Uterus (tissue), 2 donors: Measurements from ENCODE around the gene EXD1.

Experiments used
- CTCF ChIP-seq, 4 experiments: fragments of 200-600 bp in 2 of 4; fragments of 450-650 bp in 2 of 4; sonication (generic) in 2 of 4; IDR thresholded peaks; one replicate each; pipeline ENCODE4 v1.5.1; 2016 to 2019; ENCODE audit warnings: antibody characterized with exemption in 4 of 4, mild to moderate bottlenecking in 2 of 4, moderate library complexity in 1 of 4
- POLR2A ChIP-seq, 2 donors: fragments of 450-650 bp; IDR thresholded peaks; one replicate each; pipeline ENCODE4 v1.6.1; 2016; ENCODE audit warnings: antibody characterized with exemption in 2 of 2, mild to moderate bottlenecking in 1 of 2, moderate library complexity in 1 of 2

GRCh38 chr15:41251411-41251810, 20.9 kb upstream of the EXD1 start:
- TF ChIP-seq CTCF (IDR thresholded peaks at IDR 0.05) (no peak), POLR2A (IDR thresholded peaks at IDR 0.05) (no peak)
